ENCODE results near the gene TAF15.

TAF15 gene

GRCh38 chr17:35855965-35856364, 46.7 kb downstream of the TAF15 start:
- DNase-seq (ENCODE audit: low read depth): no peak
- no peak overlapping the region for H3K4me3 ChIP-seq (ENCODE audit: low read length)
- no peak for TF ChIP-seq CTCF (conservative IDR thresholded peaks at IDR 0.05; ENCODE audit: low read length)

GRCh38 chr17:35856603-35857002, 47.3 kb downstream of the TAF15 start:
- no peak for DNase-seq (ENCODE audit: low read depth)
- TF ChIP-seq CTCF (conservative IDR thresholded peaks at IDR 0.05; ENCODE audit: low read length): no peak
- H3K4me3 ChIP-seq (ENCODE audit: low read length): no peak overlapping the region

- no peak overlapping the region for H3K4me3 ChIP-seq (ENCODE audit: low read length)
- no peak for DNase-seq (ENCODE audit: low read depth)
- TF ChIP-seq CTCF (conservative IDR thresholded peaks at IDR 0.05; ENCODE audit: low read length): no peak
Measured at GRCh38 chr17:35864853-35865252, 55.6 kb downstream of the TAF15 start.

GRCh38 chr17:35865412-35866340, 56.4 kb downstream of the TAF15 start:
- TF ChIP-seq CTCF (conservative IDR thresholded peaks at IDR 0.05; ENCODE audit: low read length): no peak
- H3K4me3 ChIP-seq (ENCODE audit: low read length): no peak overlapping the region
- DNase-seq (ENCODE audit: low read depth): peak; percentile 28

GRCh38 chr17:35866341-35866950, 57.2 kb downstream of the TAF15 start:
- H3K4me3 ChIP-seq (ENCODE audit: low read length): no peak overlapping the region
- TF ChIP-seq CTCF (conservative IDR thresholded peaks at IDR 0.05; ENCODE audit: low read length): no peak
- peak; percentile 9 for DNase-seq (ENCODE audit: low read depth)

GRCh38 chr17:35867574-35867973, 58.3 kb downstream of the TAF15 start:
- TF ChIP-seq CTCF (conservative IDR thresholded peaks at IDR 0.05; ENCODE audit: low read length): no peak
- no peak overlapping the region for H3K4me3 ChIP-seq (ENCODE audit: low read length)
- DNase-seq (ENCODE audit: low read depth): no peak

GRCh38 chr17:35868737-35869136, 59.5 kb downstream of the TAF15 start, which contains the start of gene HEATR9:
TSS of gene HEATR9 (minus strand) at chr17:35868891. CDS start at chr17:35868742, 149 bp downstream.
- TF ChIP-seq CTCF (conservative IDR thresholded peaks at IDR 0.05; ENCODE audit: low read length): no peak
- no peak within 1 kb of the TSS for H3K4me3 ChIP-seq (ENCODE audit: low read length)
- no peak for DNase-seq (ENCODE audit: low read depth)
